ENCODE results near the gene POLR3C. TPM values are rescaled to one million over a fixed set of nuclear protein-coding genes. Genes with fewer than 3 reads are reported as not detected.

Gene POLR3C
- total and polyA plus RNA-seq, 2 experiments from 2014 or later = 15.1 to 23.9 TPM

GRCh38 chr1:145795257-145795881 lies 28.6 kb upstream of the POLR3C start:
- TF ChIP-seq CTCF (conservative IDR thresholded peaks at IDR 0.05; ENCODE audit: low read depth in 2 of 2) = no peak
- TF ChIP-seq ZNF114 (CRISPR knock-in tag; IDR thresholded peaks at IDR 0.05) = no peak
- no peak for TF ChIP-seq STAT1 (IDR thresholded peaks at IDR 0.05; ENCODE audit: unreplicated experiment)
- TF ChIP-seq ETS1 (IDR thresholded peaks at IDR 0.05) = no peak
- Histone ChIP-seq H3K27me3 (ENCODE audit: insufficient read depth) (no peaks in the 10 kb centered on the region), H3K4me1 (ENCODE audit: insufficient read depth) (0 out of 2 replicates have a peak, but pooled peaks cover 8% of the 10 kb centered on the region), H3K4me2 (no peak overlapping the region), H2AFZ (no peak overlapping the region), H3K79me2 (replicated peaks; ENCODE audit: insufficient read depth) (peaks cover 46% of the 10 kb centered on the region), H3F3A (replicated peaks; ENCODE audit: low read depth) (no peaks in the 10 kb centered on the region), H3K4me3 (no peak overlapping the region), H3K9me2 (ENCODE audit: insufficient read depth) (no peaks in the 10 kb centered on the region), H3K36me3 (ENCODE audit: insufficient read depth) (no peaks in the 10 kb centered on the region; the same call in 1 of the 2 replicates), H4K20me1 (replicated peaks; ENCODE audit: insufficient read depth) (no peaks in the 10 kb centered on the region), H3K27ac (ENCODE audit: low read depth) (no peak overlapping the region)
- H3K36me3 Mint-ChIP-seq (ENCODE audit: low read depth) = peaks cover 38% of the 10 kb centered on the region
- H3K4me1 Mint-ChIP-seq = peaks cover 6% of the 10 kb centered on the region
- H3K9me3 Mint-ChIP-seq = peaks cover 15% of the 10 kb centered on the region
- no peak overlapping the region for H3K27ac Mint-ChIP-seq
- H3K4me3 Mint-ChIP-seq = no peak overlapping the region
- DNase-seq (ENCODE audit: low spot score) (no peak), ATAC-seq (no peak)
- no peaks in the 10 kb centered on the region for H3K27me3 Mint-ChIP-seq (ENCODE audit: insufficient read depth, low read depth, poor library complexity)

- H3K36me3 ChIP-seq (ENCODE audit: insufficient read depth) = no peaks in the 10 kb centered on the region; the same call in 1 of the 2 replicates
- peaks cover 38% of the 10 kb centered on the region for H3K36me3 Mint-ChIP-seq (ENCODE audit: low read depth)
- DNase-seq (ENCODE audit: low spot score) (no peak), ATAC-seq (no peak)
- peaks cover 57% of the 10 kb centered on the region for H3K79me2 ChIP-seq (replicated peaks; ENCODE audit: insufficient read depth)
- peaks cover 15% of the 10 kb centered on the region for H3K9me3 Mint-ChIP-seq
- H3K4me3 Mint-ChIP-seq = no peak overlapping the region
- peaks cover 3% of the 10 kb centered on the region for H3K27me3 Mint-ChIP-seq (ENCODE audit: insufficient read depth, low read depth, poor library complexity)
- H3F3A ChIP-seq (replicated peaks; ENCODE audit: low read depth) = no peaks in the 10 kb centered on the region
- H3K9me2 ChIP-seq (ENCODE audit: insufficient read depth) = no peaks in the 10 kb centered on the region
- no peaks in the 10 kb centered on the region for H4K20me1 ChIP-seq (replicated peaks; ENCODE audit: insufficient read depth)
- no peak overlapping the region for H3K27ac Mint-ChIP-seq
- H2AFZ ChIP-seq = no peak overlapping the region
- no peak overlapping the region for H3K4me3 ChIP-seq
- H3K27ac ChIP-seq (ENCODE audit: low read depth) = no peak overlapping the region
- peaks cover 9% of the 10 kb centered on the region for H3K4me1 Mint-ChIP-seq
- TF ChIP-seq EZH2phosphoT487 (IDR thresholded peaks at IDR 0.05; ENCODE audit: unreplicated experiment) (no peak), ZNF114 (CRISPR knock-in tag; IDR thresholded peaks at IDR 0.05) (no peak), ETS1 (IDR thresholded peaks at IDR 0.05) (no peak), JUNB (IDR thresholded peaks at IDR 0.05; ENCODE audit: unreplicated experiment) (no peak), STAT1 (IDR thresholded peaks at IDR 0.05; ENCODE audit: unreplicated experiment) (no peak), ZNF331 (CRISPR knock-in tag; IDR thresholded peaks at IDR 0.05; ENCODE audit: low read depth) (no peak)
- 0 out of 2 replicates have a peak, but pooled peaks cover 9% of the 10 kb centered on the region for H3K4me1 ChIP-seq (ENCODE audit: insufficient read depth)
- no peaks in the 10 kb centered on the region for H3K27me3 ChIP-seq (ENCODE audit: insufficient read depth)
- no peak overlapping the region for H3K4me2 ChIP-seq
These were observed 27.2 kb upstream of the POLR3C start for GRCh38 chr1:145796753-145797152.

Measured in GM23338 (cell line).